HepG2 (cell line): ENCODE data around the gene FAM53B. TPM values are rescaled to one million over a fixed set of nuclear protein-coding genes. Genes with fewer than 3 reads are reported as not detected.
A peak's percentile ranks its signal among the peaks of the same experiment; 100 is the strongest.

Experiments used
- CENPT ChIP-seq: sonication (generic); formaldehyde crosslinking; IDR thresholded peaks from 2 replicates; pipeline ENCODE4 v1.8.0; 2022; ENCODE audit warnings: low read depth, mild to moderate bottlenecking, moderate library complexity, missing genetic modification reagents
- CTCF ChIP-seq: sonication (generic); formaldehyde crosslinking; IDR thresholded peaks from 2 replicates; pipeline ENCODE4 v1.5.0; 2020; ENCODE audit warnings: mild to moderate bottlenecking, missing genetic modification reagents, moderate library complexity
- DMAP1 ChIP-seq: IDR thresholded peaks from 2 replicates; pipeline ENCODE4 v1.6.1; 2016
- HDAC6 ChIP-seq: fragments of 200-600 bp; sonication (generic); IDR thresholded peaks from 2 replicates; pipeline ENCODE4 v1.7.0; 2017; ENCODE audit warnings: mild to moderate bottlenecking, antibody characterized with exemption, low read length, low read depth
- HOXA3 ChIP-seq: sonication (generic); formaldehyde crosslinking; IDR thresholded peaks from 2 replicates; pipeline ENCODE4 v1.5.0; 2020; ENCODE audit warnings: missing genetic modification reagents
- KDM6A ChIP-seq: IDR thresholded peaks from 2 replicates; pipeline ENCODE4 v1.6.1; 2016; ENCODE audit warnings: low read depth
- MAFG ChIP-seq: sonication (generic); formaldehyde crosslinking; IDR thresholded peaks from 2 replicates; pipeline ENCODE4 v1.5.1; 2020; ENCODE audit warnings: mild to moderate bottlenecking, missing genetic modification reagents
- MLLT10 ChIP-seq: sonication (generic); formaldehyde crosslinking; IDR thresholded peaks from 2 replicates; pipeline ENCODE4 v1.4.0; 2020; ENCODE audit warnings: missing genetic modification reagents
- NONO ChIP-seq, 2 experiments: fragments of 450-650 bp in 1 of 2; sonication (generic) in 1 of 2; formaldehyde crosslinking in 1 of 2; IDR thresholded peaks in 1 of 2; conservative IDR thresholded peaks in 1 of 2; 2 replicates each; pipeline versions ENCODE4 v1.6.1 to v1.8.0; 2017 to 2022; ENCODE audit warnings: mild to moderate bottlenecking in 1 of 2, missing genetic modification reagents in 1 of 2, moderate library complexity in 1 of 2
- NR2C2 ChIP-seq: sonication (generic); formaldehyde crosslinking; IDR thresholded peaks from 2 replicates; pipeline ENCODE4 v1.4.0; 2020; ENCODE audit warnings: missing genetic modification reagents, mild to moderate bottlenecking, moderate library complexity, borderline replicate concordance
- PCBP2 ChIP-seq: fragments of 200-400 bp; formaldehyde crosslinking; optimal IDR thresholded peaks from 2 replicates; pipeline ENCODE3; 2018; ENCODE audit warnings: low read length, low read depth; ENCODE audit not compliant: poor library complexity, severe bottlenecking
- SMAD3 ChIP-seq: sonication (generic); formaldehyde crosslinking; IDR thresholded peaks from 2 replicates; pipeline ENCODE4 v1.4.0; 2020; ENCODE audit warnings: missing genetic modification reagents
- ZC3H13 ChIP-seq: sonication (generic); formaldehyde crosslinking; IDR thresholded peaks from 2 replicates; pipeline ENCODE4 v1.8.1; 2023; ENCODE audit warnings: mild to moderate bottlenecking, missing genetic modification reagents, moderate library complexity
- ZNF180 ChIP-seq: sonication (generic); formaldehyde crosslinking; IDR thresholded peaks from 2 replicates; pipeline ENCODE4 v1.4.0; 2020; ENCODE audit warnings: low read depth, missing genetic modification reagents, borderline replicate concordance
- ZNF256 ChIP-seq: sonication (generic); formaldehyde crosslinking; conservative IDR thresholded peaks from 2 replicates; pipeline ENCODE4 v1.4.0; 2020; ENCODE audit warnings: missing genetic modification reagents
- ZNF441 ChIP-seq: sonication (generic); formaldehyde crosslinking; IDR thresholded peaks from 2 replicates; pipeline ENCODE4 v1.7.0; 2021; ENCODE audit warnings: missing genetic modification reagents, borderline replicate concordance
- ZNF577 ChIP-seq: sonication (generic); formaldehyde crosslinking; IDR thresholded peaks from 2 replicates; pipeline ENCODE4 v1.4.0; 2020; ENCODE audit warnings: mild to moderate bottlenecking, low read depth, missing genetic modification reagents, borderline replicate concordance
- ZNF646 ChIP-seq: sonication (generic); formaldehyde crosslinking; IDR thresholded peaks from 2 replicates; pipeline ENCODE4 v1.9.0; 2021; ENCODE audit warnings: mild to moderate bottlenecking, missing genetic modification reagents
- ZNF766 ChIP-seq: sonication (generic); formaldehyde crosslinking; IDR thresholded peaks from 2 replicates; pipeline ENCODE4 v1.5.0; 2020; ENCODE audit warnings: missing genetic modification reagents, borderline replicate concordance
- ZSCAN21 ChIP-seq: sonication (generic); formaldehyde crosslinking; IDR thresholded peaks from 2 replicates; pipeline ENCODE4 v1.8.0; 2022; ENCODE audit warnings: mild to moderate bottlenecking, missing genetic modification reagents, moderate library complexity, borderline replicate concordance
- polyA plus RNA-seq, 8 experiments: library from polyadenylated mRNA; depleted of rRNA in 3 of 8; stranded (reverse) in 7 of 8; unstranded in 1 of 8; fragments of >200 nt; fragmentation: Illumina TruSeq in 4 of 8; extraction: Trizol in 4 of 8; gene quantifications; 2 replicates each; pipeline versions ENCODE4 v1.2.1 to v1.2.3, GENCODE V29; 2011 to 2016; ENCODE audit warnings: low read depth in 4 of 8, missing spikeins in 1 of 8, mixed read lengths in 1 of 8; ENCODE audit not compliant: insufficient read depth in 1 of 8
- total RNA-seq, 5 experiments: library from RNA; depleted of rRNA; stranded (reverse); fragments of >200 nt; fragmentation: Illumina TruSeq; extraction: Trizol; gene quantifications; 2 replicates each; pipeline ENCODE4 v1.2.3, GENCODE V29; 2016; ENCODE audit warnings: low read depth in 1 of 5

FAM53B gene
- total and polyA plus RNA-seq, 2 of the 13 experiments (the other 11 are each of a cell fraction or from before 2014, with no cell fraction given) = 6.4 to 19.3 TPM

- TF ChIP-seq CTCF (CRISPR knock-in tag) (no peak), PCBP2 (no peak), DMAP1 (CRISPR knock-in tag) (peak; percentile 74), KDM6A (CRISPR knock-in tag) (0 out of 2 replicates have a peak, but pooled peaks have one; percentile 51), ZNF180 (CRISPR knock-in tag) (no peak), ZNF577 (CRISPR knock-in tag) (no peak), CENPT (CRISPR knock-in tag) (no peak), MLLT10 (CRISPR knock-in tag) (no peak), HOXA3 (peak; percentile 74), NR2C2 (CRISPR knock-in tag) (no peak), ZC3H13 (CRISPR knock-in tag) (0 out of 2 replicates have a peak, but pooled peaks have one; percentile 27), ZNF646 (no peak), SMAD3 (CRISPR knock-in tag) (no peak), ZSCAN21 (CRISPR knock-in tag) (no peak), MAFG (CRISPR knock-in tag) (no peak), ZNF766 (no peak), ZNF441 (CRISPR knock-in tag) (0 out of 2 replicates have a peak, but pooled peaks have one; percentile 12), HDAC6 (no peak), NONO (IDR thresholded peaks at IDR 0.05) (no peak), NONO (CRISPR knock-in tag; conservative IDR thresholded peaks at IDR 0.05) (peak; percentile 61), ZNF256 (no peak)
Measured at GRCh38 chr10:124605856-124606812, 138.0 kb downstream of the FAM53B start (continued).
